Suprapubic skin (tissue), 4 donors: ENCODE results near the gene FDX2.

ENCODE experiments used
- POLR2A ChIP-seq, 2 donors: fragments of 450-650 bp; IDR thresholded peaks; one replicate each; pipeline ENCODE4 v1.6.1; 2017; ENCODE audit warnings: antibody characterized with exemption in 2 of 2, mild to moderate bottlenecking in 2 of 2, moderate library complexity in 2 of 2
- POLR2AphosphoS5 ChIP-seq, 3 donors: sonication (generic); formaldehyde crosslinking; IDR thresholded peaks; one replicate each; pipeline ENCODE4 v1.6.1; 2017; ENCODE audit warnings: antibody characterized with exemption in 3 of 3
- TF ChIP-seq, protein P1 (sequence below), 2 donors: fragments of 200-600 bp in 1 of 2; fragments of 450-650 bp in 1 of 2; sonication (generic) in 1 of 2; IDR thresholded peaks; one replicate each; pipeline ENCODE4 v1.5.1; 2016 to 2019; ENCODE audit warnings: antibody characterized with exemption in 2 of 2, mild to moderate bottlenecking in 1 of 2, moderate library complexity in 1 of 2

DNA sequence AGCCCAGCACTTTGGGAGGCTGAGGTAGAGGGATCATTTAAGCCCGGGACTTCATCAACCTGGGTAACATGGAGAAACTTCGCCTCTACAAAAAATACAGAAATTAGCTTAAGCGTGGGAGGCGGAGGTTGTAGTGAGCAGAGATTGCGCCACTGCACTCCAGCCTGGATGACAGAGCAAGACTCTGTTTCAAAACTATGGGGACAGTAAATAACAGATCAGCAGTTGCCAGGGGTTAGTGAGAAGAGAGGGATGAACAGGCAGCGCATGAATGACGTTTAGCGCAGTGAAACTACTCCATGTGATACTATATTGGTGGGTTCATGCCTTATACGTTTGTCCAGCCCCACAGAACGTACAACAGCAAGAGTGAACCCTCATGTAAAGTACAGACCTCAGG lies 30.7 kb upstream of the FDX2 start:
- TF ChIP-seq, protein P1, sequence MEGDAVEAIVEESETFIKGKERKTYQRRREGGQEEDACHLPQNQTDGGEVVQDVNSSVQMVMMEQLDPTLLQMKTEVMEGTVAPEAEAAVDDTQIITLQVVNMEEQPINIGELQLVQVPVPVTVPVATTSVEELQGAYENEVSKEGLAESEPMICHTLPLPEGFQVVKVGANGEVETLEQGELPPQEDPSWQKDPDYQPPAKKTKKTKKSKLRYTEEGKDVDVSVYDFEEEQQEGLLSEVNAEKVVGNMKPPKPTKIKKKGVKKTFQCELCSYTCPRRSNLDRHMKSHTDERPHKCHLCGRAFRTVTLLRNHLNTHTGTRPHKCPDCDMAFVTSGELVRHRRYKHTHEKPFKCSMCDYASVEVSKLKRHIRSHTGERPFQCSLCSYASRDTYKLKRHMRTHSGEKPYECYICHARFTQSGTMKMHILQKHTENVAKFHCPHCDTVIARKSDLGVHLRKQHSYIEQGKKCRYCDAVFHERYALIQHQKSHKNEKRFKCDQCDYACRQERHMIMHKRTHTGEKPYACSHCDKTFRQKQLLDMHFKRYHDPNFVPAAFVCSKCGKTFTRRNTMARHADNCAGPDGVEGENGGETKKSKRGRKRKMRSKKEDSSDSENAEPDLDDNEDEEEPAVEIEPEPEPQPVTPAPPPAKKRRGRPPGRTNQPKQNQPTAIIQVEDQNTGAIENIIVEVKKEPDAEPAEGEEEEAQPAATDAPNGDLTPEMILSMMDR (IDR thresholded peaks at IDR 0.05), result no peak
- no peak for TF ChIP-seq POLR2A (IDR thresholded peaks at IDR 0.05)
- no peak for TF ChIP-seq POLR2AphosphoS5 (IDR thresholded peaks at IDR 0.05)
